Sigmoid colon (tissue), 3 donors: ENCODE results near the gene NRG2.

Experiments used
- CTCF ChIP-seq, 4 experiments: fragments of 450-650 bp in 3 of 4; fragments of 200-600 bp in 1 of 4; IDR thresholded peaks; one replicate each; pipeline ENCODE4 v1.5.1; 2016 to 2019; ENCODE audit warnings: antibody characterized with exemption in 4 of 4, mild to moderate bottlenecking in 3 of 4, moderate library complexity in 2 of 4
- POLR2A ChIP-seq, 2 donors: fragments of 450-650 bp; IDR thresholded peaks; one replicate each; pipeline ENCODE4 v1.6.1; 2016; ENCODE audit warnings: antibody characterized with exemption in 2 of 2, mild to moderate bottlenecking in 2 of 2, moderate library complexity in 2 of 2

- no peak for TF ChIP-seq CTCF (IDR thresholded peaks at IDR 0.05)
- no peak for TF ChIP-seq POLR2A (IDR thresholded peaks at IDR 0.05)
These were observed 214.7 kb downstream of the NRG2 start for GRCh38 chr5:139828207-139828895.
